DOHH2 (cell line): ENCODE data around the gene ANKZF1.

Experiments
- EZH2phosphoT487 ChIP-seq: fragments of 200-600 bp; sonication (generic); IDR thresholded peaks from 2 replicates; pipeline ENCODE4 v1.6.1; 2017; ENCODE audit warnings: borderline replicate concordance, mild to moderate bottlenecking, antibody characterized with exemption, low read length, moderate library complexity, mixed read lengths
- TF ChIP-seq, protein P1 (sequence below): fragments of 200-600 bp; sonication (generic); IDR thresholded peaks from one replicate; pipeline ENCODE4 v1.5.1; 2014; ENCODE audit warnings: antibody characterized with exemption, mild to moderate bottlenecking, low read depth, low read length; ENCODE audit not compliant: poor library complexity, severe bottlenecking

DNA sequence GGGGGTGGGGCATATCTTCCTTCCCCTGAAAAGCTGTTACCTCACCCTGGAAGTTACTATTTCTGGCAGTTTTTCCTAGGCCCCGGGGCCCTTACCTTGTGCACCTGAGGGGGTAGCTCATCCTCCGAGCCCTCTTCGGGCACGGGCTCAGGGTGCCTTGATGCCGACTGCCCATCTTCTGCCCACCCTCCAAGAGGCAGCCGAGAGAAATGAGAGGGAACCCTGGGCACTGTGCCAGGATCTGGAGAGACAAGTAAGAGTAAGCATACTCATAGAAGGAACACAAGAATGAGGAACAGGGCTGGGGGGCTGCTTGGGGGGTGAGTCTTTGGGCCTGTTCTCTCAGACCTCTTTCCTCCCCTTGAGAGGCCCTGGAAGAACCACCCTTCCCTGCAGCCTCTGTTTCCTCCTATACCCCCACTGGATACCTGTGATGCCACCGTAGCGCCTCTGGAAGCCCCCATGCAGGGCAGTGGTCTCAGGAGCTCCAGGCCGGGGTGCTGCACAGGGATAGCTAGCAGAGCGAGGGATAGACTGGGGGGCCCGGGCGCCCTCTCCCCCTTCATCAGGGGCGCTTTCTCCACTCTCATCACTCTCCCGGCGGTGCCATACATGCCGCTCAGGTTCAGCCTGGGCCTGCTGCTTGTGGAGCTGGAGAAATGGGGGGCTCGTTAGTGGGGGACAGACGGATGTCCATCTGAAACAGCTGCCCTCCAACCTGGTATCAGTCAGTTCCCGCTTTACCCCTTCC, 8.8 kb upstream of the ANKZF1 start:
- TF ChIP-seq, protein P1, sequence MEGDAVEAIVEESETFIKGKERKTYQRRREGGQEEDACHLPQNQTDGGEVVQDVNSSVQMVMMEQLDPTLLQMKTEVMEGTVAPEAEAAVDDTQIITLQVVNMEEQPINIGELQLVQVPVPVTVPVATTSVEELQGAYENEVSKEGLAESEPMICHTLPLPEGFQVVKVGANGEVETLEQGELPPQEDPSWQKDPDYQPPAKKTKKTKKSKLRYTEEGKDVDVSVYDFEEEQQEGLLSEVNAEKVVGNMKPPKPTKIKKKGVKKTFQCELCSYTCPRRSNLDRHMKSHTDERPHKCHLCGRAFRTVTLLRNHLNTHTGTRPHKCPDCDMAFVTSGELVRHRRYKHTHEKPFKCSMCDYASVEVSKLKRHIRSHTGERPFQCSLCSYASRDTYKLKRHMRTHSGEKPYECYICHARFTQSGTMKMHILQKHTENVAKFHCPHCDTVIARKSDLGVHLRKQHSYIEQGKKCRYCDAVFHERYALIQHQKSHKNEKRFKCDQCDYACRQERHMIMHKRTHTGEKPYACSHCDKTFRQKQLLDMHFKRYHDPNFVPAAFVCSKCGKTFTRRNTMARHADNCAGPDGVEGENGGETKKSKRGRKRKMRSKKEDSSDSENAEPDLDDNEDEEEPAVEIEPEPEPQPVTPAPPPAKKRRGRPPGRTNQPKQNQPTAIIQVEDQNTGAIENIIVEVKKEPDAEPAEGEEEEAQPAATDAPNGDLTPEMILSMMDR: no peak
- TF ChIP-seq EZH2phosphoT487: no peak
